ENCODE results near the gene JPH2. TPM values are rescaled to one million over a fixed set of nuclear protein-coding genes. Genes with fewer than 3 reads are reported as not detected.

Gene JPH2
- total RNA-seq (2022) (11.1 and 14.7 TPM in 2 replicates), Bru-seq, nascent RNA (percentile 59 among the genes with signal in this experiment), BruChase-seq, experiment 1, labeled RNA remaining after a 6-hour chase (percentile 73 among the genes with signal in this experiment), BruChase-seq, experiment 2, labeled RNA remaining after a 2-hour chase (percentile 68 among the genes with signal in this experiment)
- long read RNA-seq, full-length matches to known transcripts: 4 of 15 reads
- long read RNA-seq, partial matches to known transcripts: 3 of 15 reads
- long read RNA-seq, other reads (novel, unspliced or antisense): 8 of 15 reads

GRCh38 chr20:44187054-44187771 is at the start of gene JPH2:
TSS of gene JPH2 (minus strand) at chr20:44187188. CDS start at chr20:44186705, 483 bp downstream.
- H3K27me3 Mint-ChIP-seq (ENCODE audit: insufficient read depth, unreplicated experiment): no peaks in the 10 kb centered on the region
- peak within 1 kb of the TSS; percentile 67 for H3K4me3 Mint-ChIP-seq (ENCODE audit: unreplicated experiment)
- no peaks in the 10 kb centered on the region for H3K9me3 Mint-ChIP-seq (ENCODE audit: unreplicated experiment)
- ChIA-PET CTCF (interaction anchor here (0.5 to 11.7 kb wide), 15 partner anchors 9 to 343 kb away, joined by 3 to 638 read pairs (median 5); partner anchors contain the start of gene FITM2), POLR2A (interaction anchor here (0.7 to 5.4 kb wide), 28 partner anchors 9 to 730 kb away, joined by 3 to 117 read pairs (median 4); partner anchors contain the start of genes FITM2, OSER1, SERINC3 and SRSF6)
- peak within 1 kb of the TSS; percentile 79 for H3K27ac Mint-ChIP-seq (ENCODE audit: low read depth, unreplicated experiment)
- no TSS peak for BruUV-seq (replicated peaks)
- TF ChIP-seq CTCF (IDR thresholded peaks at IDR 0.05; ENCODE audit: unreplicated experiment): no peak
- H3K4me1 Mint-ChIP-seq (ENCODE audit: insufficient read depth, unreplicated experiment): peaks cover 63% of the 10 kb centered on the region
- peaks cover 43% of the 10 kb centered on the region for H3K36me3 Mint-ChIP-seq (ENCODE audit: insufficient read depth, unreplicated experiment)
- peak; percentile 92 for DNase-seq (ENCODE audit: unreplicated experiment)
- intact Hi-C loops (cut with micrococcal nuclease): loop anchor here (5.0 kb wide), 1 partner anchor 740 kb away; no protein-coding TSS in a partner anchor

- TF ChIP-seq CTCF (IDR thresholded peaks at IDR 0.05; ENCODE audit: unreplicated experiment): no peak
- intact Hi-C loops (cut with micrococcal nuclease): no loop called here
- CTCF ChIA-PET: interaction anchor here (0.6 to 1.3 kb wide), 3 partner anchors 22 to 76 kb away, joined by 3 to 6 read pairs (median 4); no protein-coding TSS in a partner anchor
Measured at GRCh38 chr20:44235702-44236101, 48.7 kb upstream of the JPH2 start.

GRCh38 chr20:44234566-44235317 is 47.8 kb upstream of the JPH2 start:
- no peaks in the 10 kb centered on the region for H3K4me1 Mint-ChIP-seq (ENCODE audit: insufficient read depth, unreplicated experiment)
- no peak overlapping the region for H3K27ac Mint-ChIP-seq (ENCODE audit: low read depth, unreplicated experiment)
- H3K9me3 Mint-ChIP-seq (ENCODE audit: unreplicated experiment): no peaks in the 10 kb centered on the region
- BruUV-seq (replicated peaks): no TSS peak
- POLR2A ChIA-PET: no interaction called here
- no peak for DNase-seq (ENCODE audit: unreplicated experiment)
- CTCF ChIA-PET: interaction anchor here (0.6 to 2.9 kb wide), 8 partner anchors 18 to 1565 kb away, joined by 3 to 25 read pairs (median 4); no protein-coding TSS in a partner anchor
- TF ChIP-seq CTCF (IDR thresholded peaks at IDR 0.05; ENCODE audit: unreplicated experiment): no peak
- no peak overlapping the region for H3K4me3 Mint-ChIP-seq (ENCODE audit: unreplicated experiment)
- H3K36me3 Mint-ChIP-seq (ENCODE audit: insufficient read depth, unreplicated experiment): peaks cover 5% of the 10 kb centered on the region
- peaks cover 8% of the 10 kb centered on the region for H3K27me3 Mint-ChIP-seq (ENCODE audit: insufficient read depth, unreplicated experiment)
- intact Hi-C loops (cut with micrococcal nuclease): no loop called here

More at GRCh38 chr20:44235702-44236101, 48.7 kb upstream of the JPH2 start:
- POLR2A ChIA-PET: no interaction called here
- Mint-ChIP-seq H3K4me1 (ENCODE audit: insufficient read depth, unreplicated experiment) (no peaks in the 10 kb centered on the region), H3K36me3 (ENCODE audit: insufficient read depth, unreplicated experiment) (peaks cover 5% of the 10 kb centered on the region), H3K4me3 (ENCODE audit: unreplicated experiment) (no peak overlapping the region), H3K9me3 (ENCODE audit: unreplicated experiment) (no peaks in the 10 kb centered on the region), H3K27me3 (ENCODE audit: insufficient read depth, unreplicated experiment) (peaks cover 17% of the 10 kb centered on the region), H3K27ac (ENCODE audit: low read depth, unreplicated experiment) (no peak overlapping the region)
- DNase-seq (ENCODE audit: unreplicated experiment): no peak
- no TSS peak for BruUV-seq (replicated peaks)
